GM18517 (cell line): Measurements from ENCODE around the gene PAK1.
A peak's percentile ranks its signal among the peaks of the same experiment; 100 is the strongest.

ENCODE experiments used
- ATAC-seq: cut with Tn5 transposase; IDR thresholded peaks from one replicate; pipeline ENCODE4 v1.9.1; 2021; ENCODE audit warnings: mild to moderate bottlenecking, moderate library complexity; ENCODE audit not compliant: unreplicated experiment

Gene PAK1

DNA sequence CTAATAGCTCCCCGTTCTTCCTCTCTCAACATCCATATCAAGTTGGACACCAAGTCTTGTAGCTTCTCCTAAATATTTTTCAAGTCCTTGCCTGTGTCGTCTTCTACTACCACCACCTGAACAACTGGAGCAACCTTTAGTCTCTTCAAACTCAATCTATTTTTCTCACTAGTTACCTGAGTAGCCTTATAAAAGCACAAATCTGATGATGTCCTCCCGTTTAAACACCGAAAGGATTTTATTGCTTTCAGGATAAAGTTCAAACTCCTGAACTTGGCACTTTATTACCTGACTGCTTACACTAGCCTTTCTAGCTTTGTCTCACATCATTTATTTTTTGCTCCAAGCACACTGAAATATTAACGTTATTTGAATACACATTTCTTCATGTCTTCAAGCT lies 1.3 kb upstream of the PAK1 start:
- no peak for ATAC-seq

- ATAC-seq, result no peak
Measured at GRCh38 chr11:77474684-77475060, 778 bp upstream of the PAK1 start.

GRCh38 chr11:77472991-77473800 lies 698 bp downstream of the PAK1 start:
- peak; percentile 30 for ATAC-seq

GRCh38 chr11:77471558-77472193 lies 2.2 kb downstream of the PAK1 start:
- ATAC-seq, result no peak

- no peak for ATAC-seq
Measured at GRCh38 chr11:77470971-77471370, 2.9 kb downstream of the PAK1 start.

DNA sequence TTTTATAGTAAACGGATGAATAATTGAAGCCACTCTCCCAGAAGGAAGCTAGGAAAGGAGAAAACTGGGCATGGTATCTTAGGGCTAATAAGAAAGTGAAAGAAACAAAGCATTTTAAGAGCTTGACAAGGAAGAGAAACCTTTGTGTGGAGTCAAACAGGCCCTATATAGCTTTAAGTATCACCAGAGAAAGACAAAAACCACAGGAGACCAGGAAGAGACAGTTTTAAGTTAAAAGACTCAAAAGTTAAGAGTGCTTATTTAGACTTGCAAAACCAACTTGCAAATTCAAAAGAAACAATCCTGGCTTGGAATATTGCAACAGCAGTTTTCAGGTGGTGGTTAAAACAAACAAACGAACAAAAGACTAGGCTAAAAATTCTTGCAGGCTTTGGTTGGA lies 3.4 kb downstream of the PAK1 start:
- peak; percentile 56 for ATAC-seq

DNA sequence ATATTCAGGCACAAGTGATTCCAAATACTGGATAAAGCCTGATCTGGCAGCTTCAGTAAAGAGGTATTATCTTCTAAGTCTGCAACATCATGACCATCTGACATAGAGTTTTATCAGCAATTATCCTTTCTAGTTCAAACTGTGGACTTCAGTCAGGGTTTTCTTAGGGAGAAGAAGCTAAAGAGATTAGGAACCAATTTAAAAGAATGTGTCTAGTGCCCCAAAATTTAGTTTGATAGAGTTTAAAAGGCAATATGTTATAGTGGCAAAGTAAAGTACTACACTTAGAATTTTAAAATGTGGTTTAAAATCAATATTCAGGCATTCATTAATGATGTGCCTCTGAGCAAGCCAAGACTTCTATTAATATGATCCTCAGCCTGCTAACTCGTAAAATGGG lies 5.4 kb downstream of the PAK1 start:
- ATAC-seq, result no peak

DNA sequence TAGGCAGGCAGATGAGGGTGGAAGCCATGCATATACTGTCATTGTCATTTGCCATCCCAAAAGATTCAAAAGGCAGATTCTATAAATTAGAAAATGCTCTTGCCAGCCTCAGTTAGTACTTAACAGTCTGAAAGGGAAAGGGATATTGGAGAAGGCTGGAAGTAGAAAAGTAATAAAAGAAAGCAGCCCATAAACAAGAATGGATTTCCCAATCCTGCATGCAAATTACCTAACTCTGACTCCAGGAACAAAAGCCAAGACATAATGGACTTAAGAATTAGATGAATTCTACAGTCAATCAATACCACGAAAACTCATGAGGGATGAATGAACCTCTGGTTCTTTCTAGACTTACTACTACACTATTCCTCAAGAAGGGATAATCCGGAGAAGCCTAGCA lies 5.9 kb downstream of the PAK1 start:
- ATAC-seq, result no peak

- no peak for ATAC-seq
Measured at GRCh38 chr11:77467233-77467632, 6.7 kb downstream of the PAK1 start.

GRCh38 chr11:77457340-77457739 lies 16.6 kb downstream of the PAK1 start:
- peak; percentile 15 for ATAC-seq

DNA sequence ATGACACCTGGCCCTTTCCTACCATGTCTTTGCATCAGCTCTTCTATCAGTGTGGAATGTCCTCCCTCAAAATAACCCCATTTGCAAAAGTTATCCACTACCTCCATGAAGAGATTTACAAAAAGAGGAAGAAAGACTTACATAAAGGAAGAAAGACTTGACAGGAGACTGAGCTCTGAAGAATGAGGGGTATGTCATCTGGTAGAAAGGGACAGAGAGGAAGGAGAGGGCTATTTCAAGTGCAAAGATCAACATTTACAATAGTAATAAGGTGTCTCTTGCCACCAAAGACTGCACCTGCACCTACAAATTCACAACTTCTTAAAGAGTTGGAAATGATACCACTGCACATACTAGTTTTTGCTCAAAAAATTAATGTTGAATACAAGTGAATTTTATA lies 18.2 kb downstream of the PAK1 start:
- no peak for ATAC-seq

DNA sequence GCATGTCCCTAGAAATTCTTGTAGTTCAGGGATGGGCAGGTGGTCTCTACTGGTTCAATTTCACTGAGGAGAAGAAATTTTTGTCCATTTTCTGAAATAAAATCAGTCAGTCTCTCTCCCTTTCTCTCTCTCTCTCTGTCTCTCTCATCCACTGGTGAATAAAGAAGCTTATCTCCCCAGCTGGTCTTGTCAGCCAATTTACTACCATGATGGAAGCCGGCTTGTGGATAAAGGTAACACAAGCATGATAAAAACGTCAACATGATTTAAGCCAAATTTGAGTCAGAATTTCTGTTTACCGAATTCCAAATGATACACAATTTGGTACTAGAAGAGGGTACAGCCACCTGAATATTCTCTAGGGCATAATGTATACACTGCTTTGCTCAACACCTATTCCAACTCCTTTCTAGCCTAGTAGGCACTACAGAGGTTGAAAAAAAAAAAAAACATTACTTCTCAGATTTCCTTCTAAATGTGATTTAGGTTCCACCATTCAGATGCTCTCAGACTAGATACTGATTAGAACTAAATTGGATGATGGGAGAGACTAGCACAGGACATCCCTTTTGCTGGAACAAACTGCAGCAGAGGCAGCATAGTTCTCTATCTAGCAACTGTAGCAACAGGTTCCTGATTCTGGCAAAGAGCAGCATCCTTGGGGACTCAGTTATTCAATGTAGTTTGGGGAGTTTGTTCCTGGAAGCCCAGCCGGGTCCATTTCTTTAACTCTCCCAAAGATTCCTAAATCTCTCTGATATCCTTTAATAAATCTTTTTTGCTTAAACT lies 18.8 kb downstream of the PAK1 start:
- ATAC-seq, result no peak

- ATAC-seq, result no peak
Measured at GRCh38 chr11:77450227-77450626, 23.7 kb downstream of the PAK1 start.

DNA sequence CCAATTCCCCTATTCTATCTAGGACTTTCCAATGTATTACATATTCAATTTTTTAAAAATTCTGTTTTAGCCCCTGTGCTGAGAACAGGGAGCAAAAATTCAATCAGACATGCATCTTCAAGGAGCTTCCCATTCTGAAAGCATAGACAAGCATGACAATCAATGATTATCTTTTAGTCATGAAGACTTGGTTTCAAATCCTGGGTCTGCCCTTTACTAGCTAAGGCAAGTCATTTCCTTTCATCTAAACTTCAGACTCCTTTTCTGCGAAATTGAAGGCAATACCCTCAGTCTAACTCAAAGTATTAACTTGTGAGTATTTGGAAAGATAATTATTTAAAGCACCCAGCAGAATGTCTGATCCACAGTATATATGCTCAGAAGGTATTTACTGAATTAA lies 24.1 kb downstream of the PAK1 start:
- no peak for ATAC-seq

- ATAC-seq, result peak; percentile 48
Measured at GRCh38 chr11:77449060-77449521, 24.8 kb downstream of the PAK1 start.

- ATAC-seq, result no peak
Measured at GRCh38 chr11:77448269-77448668, 25.6 kb downstream of the PAK1 start.

DNA sequence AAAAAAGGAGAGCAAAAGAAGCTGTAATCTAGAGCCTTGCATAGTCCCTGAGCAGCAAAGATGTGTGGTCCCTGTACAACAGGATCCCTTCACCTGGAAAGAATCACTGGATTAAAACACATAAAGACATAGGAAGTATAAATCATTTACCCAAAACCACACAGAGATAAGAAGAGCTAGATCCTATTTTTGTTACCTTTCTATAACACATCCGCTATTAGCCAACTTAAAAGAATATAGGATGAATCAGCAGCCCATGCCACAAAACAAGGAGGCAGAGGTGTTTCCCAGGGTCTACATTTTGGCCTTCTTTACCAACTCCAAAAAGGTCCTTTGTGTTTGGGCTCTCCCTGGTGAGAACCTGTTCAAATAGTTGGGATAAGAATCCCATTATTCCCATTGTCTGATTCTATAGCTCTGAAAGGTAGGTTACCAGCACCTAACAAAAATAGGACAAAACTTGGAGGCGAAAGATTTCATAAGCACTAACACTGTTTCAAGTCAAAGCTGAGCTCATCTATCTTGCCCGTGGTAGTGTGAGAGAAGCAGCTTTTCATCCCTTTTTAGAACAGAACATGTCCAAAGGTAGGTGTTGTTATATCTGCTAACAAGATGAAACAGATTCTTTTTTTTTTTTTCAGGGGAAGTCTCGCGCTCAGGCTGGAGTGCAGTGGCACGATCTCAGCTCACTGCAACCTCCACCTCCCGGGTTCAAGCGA lies 26.8 kb downstream of the PAK1 start:
- ATAC-seq, result no peak

DNA sequence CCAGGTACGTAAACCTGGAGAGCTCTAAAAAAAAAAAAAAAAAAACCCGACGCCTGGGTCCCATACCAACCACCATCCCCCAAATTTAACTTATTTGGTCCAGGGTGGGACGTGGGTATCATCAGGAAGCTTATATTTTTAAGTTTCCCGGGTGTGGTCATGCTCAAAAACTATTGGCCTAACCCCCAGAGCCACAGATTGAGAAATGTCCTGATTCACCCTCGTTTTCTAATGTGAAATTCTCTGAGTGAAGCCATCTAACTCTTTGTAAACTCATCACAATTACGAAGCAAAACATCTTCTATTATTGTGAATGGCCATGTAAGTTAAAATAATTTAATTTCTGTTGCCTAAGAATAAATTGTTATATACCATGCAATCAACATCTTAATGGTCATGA lies 29.6 kb downstream of the PAK1 start:
- no peak for ATAC-seq

DNA sequence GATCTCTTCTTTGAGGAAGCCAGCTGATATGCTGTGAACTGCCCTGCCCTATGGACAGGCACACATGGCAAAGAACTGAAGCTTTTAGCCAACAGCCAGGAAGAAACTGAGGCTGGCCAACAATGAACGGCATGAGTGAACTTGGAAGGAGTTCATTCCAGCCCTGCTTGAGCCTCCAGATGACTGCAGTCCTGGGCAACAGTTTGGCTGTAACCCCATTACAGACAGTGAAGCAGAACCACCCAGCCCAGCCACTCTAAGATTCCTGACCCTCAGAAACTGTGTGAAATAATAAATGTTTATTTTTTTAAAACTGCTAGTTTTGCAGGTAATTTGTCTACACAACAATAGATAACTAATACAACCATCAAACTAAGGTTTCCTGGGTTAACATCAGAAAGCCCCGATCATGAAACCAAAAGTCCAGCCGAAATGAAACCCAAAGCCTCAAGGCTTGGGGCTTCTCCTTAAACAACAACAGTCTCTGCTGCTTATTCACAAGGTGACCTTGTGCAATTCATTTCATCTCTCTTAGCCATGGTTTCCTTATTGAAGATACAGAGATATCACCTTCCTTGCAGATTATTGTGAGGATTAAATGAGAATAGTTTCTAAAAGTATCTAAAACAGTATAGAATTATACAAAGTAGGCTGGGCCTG lies 31.4 kb downstream of the PAK1 start:
- peak; percentile 49 for ATAC-seq

- no peak for ATAC-seq
Measured at GRCh38 chr11:77441426-77441825, 32.5 kb downstream of the PAK1 start.

DNA sequence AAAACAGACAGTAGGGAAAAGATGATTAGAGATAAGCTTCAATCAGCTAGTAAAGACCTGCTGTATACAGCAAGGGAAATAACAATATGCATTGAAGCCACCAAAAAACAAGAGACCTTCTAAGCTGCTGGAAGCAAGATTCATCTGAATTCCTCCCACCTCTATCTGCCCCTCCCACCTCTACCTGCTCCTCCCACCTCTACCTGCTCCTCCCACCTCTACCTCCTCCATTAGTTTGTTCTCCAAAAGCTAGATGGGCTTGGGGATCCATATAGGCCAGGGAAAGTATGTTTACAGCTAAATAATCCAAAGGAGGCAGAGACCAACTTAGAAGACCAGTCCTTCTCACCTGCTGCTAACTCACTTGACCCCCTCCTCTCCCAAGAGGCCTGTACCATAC lies 33.2 kb downstream of the PAK1 start:
- no peak for ATAC-seq
